GM11168 (cell line): ENCODE results near the gene DCDC1.

Experiments
- in situ Hi-C: fragments of 300-500 bp; cut with MboI; formaldehyde crosslinking; loops from one replicate; pipeline ENCODE4 v1.12.0; 2022; ENCODE audit warnings: low sequenced_read_pairs; ENCODE audit not compliant: unreplicated experiment

The DCDC1 gene

DNA sequence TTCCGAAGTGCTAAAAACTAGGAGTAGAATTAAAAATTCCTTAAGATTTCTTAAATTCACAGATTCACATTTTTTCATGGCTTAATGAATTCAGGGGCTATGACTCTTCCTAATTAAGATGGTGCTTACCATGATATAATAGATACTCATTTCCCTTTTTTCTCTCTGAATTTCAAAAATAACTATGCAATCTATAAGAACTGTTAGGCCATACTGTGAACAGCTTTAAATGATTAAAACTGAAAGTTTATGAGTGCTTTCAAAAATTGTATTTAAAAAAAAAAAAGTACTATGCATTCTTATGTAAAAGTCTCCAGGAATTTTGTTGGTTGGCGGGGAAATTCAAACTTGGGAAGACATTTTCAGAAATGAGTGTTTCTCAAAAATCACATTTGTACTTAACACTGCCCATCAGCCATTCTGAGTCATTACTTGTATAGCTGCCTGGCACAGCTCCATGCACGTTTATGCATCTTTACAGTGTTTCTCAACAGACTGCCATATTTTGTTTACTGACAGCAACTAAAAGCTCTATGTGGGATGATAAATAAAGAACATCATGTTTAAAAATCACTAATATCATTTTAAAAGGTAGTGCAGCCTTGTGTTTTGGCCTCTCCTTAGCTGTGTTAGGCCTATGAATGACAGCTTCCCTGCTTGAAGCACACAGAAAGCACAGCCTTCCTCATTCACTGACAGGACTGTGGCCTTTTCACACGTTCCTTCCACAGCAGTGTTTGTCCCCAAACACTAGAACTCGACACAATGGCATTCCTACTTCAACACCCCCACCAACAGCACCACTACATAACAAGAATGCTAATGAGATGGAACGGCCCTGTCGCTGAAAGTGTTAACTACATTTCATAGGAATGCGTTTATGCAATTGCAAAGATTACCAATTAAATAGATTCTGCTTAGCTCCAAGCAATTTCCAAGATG lies 131.4 kb downstream of the DCDC1 start:
- in situ Hi-C loops, result no loop called here

DNA sequence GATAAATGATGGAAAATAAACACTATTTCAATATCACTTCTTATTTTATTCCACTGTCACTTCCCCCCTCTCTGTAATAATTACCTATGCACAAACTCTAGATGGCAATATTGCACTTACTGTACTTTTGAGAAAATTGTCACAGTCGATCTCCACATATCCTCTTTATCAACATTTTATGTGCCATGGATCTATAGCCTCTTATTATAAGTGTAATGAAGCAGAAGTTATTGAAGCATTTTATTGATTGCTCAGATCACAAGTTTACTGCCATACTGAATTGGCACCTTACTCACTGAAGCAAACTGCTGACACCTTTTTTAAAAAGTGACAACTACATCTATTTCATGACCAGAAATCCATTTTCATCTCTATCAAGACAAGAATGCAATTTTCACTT lies 133.4 kb downstream of the DCDC1 start:
- in situ Hi-C loops, result no loop called here

DNA sequence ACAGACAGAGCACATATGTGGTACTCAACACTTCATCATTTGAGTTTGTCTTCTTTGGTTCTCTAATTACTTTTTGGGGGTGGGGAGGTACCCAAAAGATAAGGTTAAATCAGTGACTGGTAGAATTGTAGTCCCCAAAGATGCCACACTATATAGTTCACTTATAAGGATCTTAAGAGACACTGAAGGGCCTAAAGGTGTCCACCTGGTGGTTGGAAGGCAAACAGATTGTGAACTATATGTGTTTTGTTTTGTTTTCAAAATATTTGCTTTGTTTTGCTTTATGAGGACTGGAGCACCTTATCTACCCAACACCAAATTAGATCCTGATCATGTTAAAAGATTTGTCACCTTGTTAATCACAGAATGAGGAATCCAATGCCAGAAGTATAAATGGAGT lies 136.1 kb downstream of the DCDC1 start:
- in situ Hi-C loops, result no loop called here

DNA sequence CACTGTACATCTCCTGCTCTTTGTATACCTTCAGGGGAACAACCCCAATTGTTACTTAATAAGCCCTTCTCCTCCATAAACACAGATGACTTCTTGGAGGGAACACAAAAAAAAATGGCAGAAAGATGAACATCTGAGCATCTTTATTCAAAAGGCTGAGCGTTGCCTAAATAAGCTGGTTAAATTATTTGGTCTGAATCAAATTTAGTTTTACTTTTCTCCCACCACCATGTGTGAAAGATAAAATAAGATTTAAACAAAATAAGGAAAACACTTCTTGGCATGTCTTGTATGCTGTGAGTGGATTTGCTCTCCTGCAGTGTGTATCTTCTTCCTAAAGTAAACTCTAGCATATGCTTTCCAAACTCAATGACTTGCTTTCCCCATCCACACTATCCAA lies 137.9 kb downstream of the DCDC1 start:
- in situ Hi-C loops, result no loop called here

DNA sequence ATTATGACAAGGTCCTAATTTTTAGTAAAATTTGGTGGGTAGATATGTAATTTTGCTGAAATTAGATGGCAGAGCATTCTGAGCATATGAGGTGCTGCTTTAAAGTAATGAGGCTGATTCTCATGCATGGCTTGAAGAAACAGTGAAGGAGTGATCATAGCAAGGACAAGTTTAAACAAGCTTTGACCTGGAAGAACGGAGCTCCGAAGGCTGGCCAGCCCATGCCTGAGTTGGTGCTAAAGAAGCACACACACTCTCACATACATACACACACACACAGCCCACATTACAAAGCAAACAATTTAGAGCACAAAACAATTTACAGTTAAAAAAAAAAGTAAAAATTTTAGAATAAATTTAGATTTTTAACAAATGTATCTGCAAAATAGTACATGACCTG lies 150.7 kb downstream of the DCDC1 start:
- in situ Hi-C loops, result no loop called here

DNA sequence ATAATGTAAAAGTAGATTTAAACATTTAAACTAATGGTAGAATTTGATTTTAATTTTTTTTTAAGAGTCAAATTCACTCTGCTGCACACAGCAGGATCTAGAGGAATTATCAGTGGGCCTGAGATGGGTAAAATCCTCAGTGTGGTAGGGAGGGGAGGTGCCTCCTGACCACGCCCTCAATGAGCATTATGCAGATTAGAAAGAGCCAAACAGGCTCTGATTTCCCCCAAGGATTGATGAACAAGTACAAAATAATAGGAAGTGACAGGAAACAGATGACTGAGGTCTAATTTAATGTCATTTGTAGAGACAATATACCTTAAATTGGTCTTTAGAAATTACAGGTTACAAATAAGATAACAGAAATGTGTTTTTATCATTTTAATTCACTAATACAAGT lies 155.2 kb downstream of the DCDC1 start:
- in situ Hi-C loops, result no loop called here

DNA sequence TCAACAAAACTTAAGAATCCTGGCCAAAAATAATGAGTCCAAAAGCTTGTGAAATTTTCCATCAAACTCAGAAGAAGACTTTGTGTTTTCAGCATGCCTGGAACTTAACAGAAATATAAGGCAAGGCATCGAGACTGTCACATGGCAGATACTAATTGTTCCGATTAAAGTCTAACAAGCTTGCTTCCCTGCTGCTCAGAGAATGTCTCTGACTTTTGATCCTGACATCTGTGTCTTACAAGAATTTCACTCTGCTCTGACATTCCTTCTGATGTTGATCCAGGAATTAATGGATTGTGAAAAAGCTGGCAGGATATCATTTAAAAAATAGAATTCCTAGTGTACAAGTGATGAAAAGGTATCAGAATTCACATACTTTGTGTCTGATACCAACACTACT lies 170.2 kb downstream of the DCDC1 start:
- in situ Hi-C loops, result no loop called here

DNA sequence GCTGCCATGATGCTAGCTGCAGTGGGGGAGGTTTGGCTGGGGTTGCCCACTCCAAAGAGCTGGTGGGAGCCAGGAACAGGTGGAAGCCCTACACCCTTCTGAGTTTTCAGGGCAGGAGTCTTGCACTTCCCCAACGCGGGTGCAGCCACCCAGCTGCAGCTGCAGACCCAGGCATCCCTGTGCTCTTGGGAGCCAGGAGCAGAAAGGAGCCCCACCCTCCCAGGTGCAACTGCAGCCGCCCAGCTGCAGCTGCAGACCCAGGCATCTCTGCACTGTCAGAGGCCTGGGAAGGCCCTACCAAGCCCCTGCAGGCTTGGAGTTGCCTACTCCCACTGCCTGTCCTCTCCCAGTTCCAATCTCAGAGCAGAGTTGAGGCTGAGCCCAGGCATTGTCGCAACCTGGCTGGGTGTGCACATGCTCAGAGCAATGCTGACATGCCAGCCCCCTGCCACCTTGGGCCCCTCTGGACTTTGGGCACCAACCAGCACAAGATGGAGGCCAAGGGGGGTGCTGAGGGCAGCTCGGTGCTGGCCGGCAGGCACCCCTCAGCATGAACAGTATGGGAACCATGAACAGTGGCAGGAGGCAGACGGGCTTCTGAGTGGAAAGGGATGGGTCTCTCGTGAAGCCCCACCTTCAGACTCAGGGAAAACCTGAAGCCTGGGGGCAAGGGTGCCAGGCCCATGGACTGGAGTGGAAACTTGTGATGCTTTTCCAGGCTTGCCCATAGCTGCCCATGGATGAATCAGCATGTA lies 195.4 kb downstream of the DCDC1 start:
- in situ Hi-C loops, result no loop called here

DNA sequence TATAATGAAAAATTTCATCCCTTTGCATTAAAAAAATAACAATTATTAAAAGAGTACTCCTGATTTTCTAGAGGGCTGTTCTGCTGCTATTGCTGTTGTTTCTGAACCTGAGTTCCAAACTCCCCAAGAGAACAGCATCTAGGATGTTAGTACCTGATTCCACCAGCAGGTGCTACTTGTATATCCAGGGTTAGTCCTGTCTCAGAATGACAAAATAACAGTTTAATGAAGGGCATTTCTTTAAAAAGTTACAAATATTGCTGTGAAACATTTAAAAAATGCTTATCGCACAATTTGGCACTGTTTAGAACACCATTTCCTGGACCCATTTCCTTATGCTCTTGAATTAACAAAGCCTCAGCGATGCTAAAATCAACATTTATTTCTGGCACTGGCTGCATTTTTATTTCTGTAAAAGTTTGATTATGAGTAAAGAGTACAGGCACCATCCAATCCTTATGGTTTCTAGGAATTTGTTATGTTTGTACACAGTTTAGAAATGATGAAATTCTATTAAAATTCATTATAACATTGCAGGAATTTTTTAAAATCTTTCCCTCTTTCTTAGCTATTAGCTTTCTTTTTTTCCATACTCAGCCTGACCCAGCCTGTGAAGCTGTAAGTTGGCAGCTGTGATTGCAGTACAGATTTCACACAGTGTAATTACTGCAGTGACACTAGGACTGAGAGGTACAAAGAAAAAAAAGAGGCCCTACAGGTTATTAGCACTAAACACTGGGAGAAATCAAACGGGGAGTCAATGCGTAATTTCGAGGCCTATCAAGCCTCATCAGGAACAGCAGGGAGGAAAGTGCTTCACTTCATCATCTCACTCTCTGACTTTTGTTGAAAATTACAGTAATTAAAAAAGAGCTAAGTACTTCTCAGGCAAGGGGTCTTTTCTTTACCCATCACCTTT lies 208.8 kb downstream of the DCDC1 start:
- in situ Hi-C loops, result no loop called here

DNA sequence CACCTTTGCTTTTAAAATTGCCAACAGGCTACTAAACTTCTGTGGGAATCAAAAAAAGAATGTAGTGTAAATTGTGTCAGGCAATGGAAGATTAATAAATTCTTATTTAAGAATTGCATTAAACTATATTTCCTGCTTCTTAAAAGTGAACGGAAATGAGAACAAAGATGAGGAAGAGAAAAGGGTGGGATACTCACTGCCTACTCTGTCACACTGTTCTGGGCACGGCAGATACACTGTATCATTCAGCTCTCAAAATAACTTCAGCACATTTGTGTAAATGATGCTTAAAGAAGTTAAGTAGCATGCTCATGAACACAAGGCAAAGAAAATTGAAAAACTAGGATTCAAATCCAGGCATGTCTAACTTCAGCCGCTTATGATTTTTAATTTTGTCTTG lies 218.7 kb downstream of the DCDC1 start:
- in situ Hi-C loops, result no loop called here

DNA sequence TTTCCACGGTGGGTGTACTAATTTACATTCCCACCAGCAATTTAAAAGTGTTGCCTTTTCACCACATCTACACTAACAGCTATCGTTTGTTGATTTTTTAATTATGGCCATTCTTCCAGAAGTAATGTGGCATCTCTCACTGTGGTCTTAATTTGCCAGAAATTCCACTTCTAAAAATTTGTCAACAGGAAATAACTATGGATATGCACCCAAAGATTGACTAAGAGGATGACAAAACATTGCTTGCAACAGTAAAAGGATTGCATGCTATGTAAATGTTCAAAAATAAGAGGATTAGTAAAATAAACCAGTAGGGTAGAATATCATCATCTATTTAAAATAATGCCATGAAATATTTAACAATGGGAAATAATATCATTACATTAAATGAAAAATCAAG lies 219.5 kb downstream of the DCDC1 start:
- in situ Hi-C loops, result no loop called here

DNA sequence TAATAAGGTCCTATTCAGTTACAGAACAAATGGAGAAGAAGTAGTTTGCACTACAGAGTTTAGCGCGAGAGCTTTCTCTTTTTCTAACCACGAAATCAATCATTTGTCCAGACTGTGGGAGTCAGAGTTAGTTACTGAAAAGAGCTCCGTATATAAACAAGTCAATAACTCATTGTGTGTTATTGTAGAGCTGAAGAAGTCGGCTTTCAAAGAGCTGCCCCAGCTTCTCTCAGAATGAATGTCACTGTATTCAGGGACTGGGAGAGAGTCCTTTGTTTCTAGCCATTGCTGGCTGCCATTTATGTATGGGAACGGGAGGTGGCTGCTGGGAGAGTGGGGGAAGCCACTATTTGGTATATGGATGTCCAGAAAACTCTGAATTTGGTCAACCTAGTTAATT lies 227.8 kb downstream of the DCDC1 start:
- in situ Hi-C loops, result no loop called here

DNA sequence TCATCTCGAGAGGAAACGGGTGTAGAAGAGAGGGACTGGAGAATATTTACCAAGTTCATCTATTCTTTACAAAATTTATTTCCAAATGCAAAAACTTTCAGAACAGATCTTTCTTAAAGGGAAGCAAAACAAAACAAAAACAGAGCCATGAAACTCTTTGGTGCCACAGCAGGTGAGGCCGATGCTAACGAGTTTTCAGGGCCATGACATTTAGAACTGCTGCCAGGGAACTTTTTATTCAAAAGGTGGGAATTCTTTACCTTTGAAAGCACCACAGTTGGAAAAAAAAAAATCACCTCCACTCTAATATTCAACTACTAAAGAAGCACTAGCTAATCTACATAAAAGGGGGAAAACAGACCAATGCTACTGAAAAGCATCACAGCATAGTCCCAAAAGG lies 230.1 kb downstream of the DCDC1 start:
- in situ Hi-C loops, result no loop called here

DNA sequence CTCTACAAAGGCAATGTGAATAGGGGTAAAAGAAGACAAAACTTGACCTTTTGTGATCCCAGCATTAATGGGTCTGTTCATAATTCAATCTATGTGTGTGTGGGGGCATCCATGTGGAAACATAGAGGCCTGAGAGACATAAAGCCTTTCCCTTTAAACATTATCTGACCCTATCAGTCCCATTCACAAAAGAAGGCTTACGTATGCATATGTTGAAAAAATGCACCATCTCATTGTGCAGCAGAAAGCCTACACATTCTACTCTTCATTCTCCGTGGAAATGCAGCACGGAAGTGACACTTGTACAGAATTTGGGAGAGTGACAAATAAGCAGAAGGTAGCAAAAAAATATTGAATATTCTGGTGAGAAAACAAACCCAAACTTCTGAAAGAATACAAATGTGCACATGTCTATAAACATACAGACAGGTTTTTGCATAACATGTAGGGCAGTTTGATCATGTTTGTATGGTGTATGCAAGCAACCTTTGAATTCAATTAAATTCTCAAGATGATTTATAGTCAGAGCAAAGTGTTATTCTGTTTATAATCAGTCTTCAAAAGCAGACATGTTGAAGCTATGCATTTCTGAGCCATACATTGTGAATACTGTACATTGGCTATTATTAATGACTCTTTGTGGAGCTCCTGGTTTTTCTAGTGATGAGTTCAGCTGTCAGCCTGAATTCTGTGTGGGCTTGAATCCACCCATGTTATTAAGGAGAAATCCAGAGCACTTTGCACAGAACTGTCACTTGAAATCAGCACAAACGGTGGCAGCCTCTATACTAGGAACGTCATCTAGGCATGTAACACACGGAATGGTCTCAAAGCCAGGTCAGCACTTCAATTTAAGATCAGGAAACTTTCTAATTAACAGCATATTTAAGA lies 236.8 kb downstream of the DCDC1 start:
- in situ Hi-C loops, result no loop called here

DNA sequence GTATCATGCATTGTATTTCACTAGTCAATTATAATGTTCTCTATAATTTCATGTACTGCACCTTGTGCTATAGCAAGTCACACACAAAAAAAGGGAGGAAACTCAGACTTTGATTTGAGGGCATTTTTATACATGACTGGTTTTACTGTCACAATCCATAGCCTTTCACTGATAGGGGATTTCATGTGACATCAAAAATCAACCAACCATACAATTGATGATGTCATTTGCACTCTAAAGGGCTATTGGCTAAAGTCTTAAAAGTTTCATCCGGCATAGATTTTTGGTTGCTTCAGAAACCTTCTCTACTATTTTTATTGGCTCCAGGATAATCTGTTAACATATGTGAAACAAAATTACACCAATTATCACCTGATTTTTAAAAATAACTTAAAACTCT lies 237.8 kb downstream of the DCDC1 start:
- in situ Hi-C loops, result no loop called here

DNA sequence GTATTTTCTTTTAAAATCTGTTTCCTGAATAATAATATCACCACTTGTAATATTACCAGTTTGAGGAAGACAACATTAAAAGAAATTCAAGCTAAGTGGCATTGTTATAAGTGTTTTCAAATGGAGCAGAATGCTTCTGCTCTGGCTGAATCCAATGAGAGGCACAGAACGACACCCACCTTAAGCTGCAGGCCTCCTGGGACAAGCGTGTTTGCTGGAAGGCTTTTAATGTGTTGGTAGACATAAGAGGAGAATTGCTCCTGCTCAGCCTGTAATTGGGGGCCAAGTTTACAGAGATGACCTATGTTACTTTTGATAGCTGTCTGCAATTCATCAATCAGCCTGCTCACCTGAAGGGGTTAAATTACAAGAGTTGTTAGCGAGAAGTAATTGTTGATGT lies 242.2 kb downstream of the DCDC1 start:
- in situ Hi-C loops, result no loop called here

DNA sequence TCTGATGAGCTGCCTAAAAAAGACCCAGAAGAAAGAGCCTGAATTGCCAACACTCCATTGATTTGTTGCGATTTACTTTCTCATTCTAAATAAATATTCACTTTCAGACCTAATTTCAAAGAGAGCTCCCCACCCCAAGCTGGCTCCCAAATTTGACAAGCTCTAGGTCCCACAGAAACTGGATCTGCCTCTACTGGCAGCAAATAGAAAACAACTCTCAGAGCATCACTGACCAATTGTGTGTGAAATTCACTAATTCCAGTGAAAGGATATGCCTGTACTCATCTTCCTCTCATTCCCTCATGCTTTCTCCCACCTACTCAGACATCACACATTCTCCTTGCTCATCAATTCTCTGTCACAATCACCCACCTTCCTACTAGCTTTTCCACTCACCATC lies 249.1 kb downstream of the DCDC1 start:
- in situ Hi-C loops, result no loop called here

DNA sequence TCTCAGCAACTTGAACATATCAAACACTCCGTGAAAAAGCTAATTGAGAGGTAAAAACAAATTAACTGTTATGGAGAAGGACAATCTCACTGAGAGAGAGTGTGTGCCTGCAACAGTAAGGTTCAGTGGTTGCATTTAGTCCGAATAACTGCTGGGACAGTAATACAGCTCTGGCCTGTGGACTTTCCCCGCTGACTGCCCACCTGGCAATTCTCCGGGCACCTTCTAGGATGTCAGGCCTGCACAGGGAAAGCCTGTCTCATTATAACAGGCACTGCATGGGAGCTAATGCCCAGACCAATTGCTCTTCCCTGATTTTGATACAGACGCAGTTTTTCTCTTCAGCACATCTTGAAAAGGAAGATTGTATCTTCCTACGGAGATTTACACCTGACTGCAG lies 251.0 kb downstream of the DCDC1 start:
- in situ Hi-C loops, result no loop called here

DNA sequence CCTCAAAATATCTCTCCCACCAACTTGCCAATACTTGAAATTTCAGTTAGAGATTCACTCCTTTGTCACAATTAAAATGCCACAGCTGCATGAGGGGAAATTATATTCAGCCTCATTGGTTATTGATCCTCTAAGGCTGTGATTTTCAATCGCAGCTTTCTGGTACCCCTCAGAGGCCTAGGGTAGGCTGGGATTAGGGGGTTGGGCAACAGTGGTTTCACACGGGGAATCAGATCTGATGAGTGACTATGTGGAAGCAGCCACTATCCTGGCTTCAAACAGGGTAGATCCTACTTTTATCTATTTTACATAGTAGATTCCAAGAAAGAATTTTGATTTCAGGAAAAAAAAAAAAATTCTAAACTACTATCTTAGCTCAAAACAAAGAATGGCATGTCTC lies 252.5 kb downstream of the DCDC1 start:
- in situ Hi-C loops, result no loop called here

DNA sequence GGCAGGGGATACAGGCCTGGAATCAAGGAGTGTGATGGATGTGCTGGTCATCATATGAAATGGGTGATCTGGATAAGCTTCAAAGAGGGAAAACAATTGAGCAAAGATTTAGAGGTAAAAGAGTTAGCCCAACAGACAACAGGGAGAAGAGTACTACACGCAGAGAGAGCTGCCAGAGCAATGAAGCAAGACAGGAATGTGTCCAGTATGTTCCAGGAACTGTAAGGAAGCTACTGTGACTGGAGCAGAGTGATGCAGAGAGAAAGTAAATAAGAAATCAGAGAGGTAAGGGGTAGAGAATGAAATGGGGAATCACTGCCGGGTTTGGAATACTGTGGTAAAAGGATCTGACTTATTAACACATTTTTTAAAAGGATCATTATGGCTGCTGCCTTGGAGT lies 255.1 kb downstream of the DCDC1 start:
- in situ Hi-C loops, result no loop called here
